ENCODE results near the gene MEIS1. TPM values are rescaled to one million over a fixed set of nuclear protein-coding genes. Genes with fewer than 3 reads are reported as not detected.

MEIS1 gene
- total RNA-seq, 3 donors from 2014 or later = 23.2 to 196 (median 33.4) TPM

DNA sequence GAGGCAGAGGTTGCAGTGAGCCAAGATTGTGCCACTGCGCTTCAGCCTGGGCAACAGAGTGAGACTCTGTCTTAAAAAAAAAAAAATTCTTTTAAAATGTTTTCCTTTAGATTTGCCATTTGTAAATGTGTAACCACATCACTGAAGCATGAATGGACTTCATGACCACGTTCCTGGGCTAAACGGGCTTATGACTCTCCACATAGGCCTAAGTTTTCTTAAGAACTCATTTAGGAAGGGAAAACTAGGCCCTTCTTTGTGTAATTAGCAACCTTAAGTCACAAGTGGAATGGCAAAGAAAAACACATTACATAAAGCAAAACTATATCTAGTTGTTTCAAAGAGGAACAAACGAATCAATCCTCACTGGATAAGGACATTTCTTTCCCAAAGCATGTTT, 99.5 kb downstream of the MEIS1 start:
- H3K4me3 ChIP-seq = no peak overlapping the region
- no peaks in the 10 kb centered on the region for H3K4me1 ChIP-seq (ENCODE audit: low read depth)
- TF ChIP-seq, protein P1, sequence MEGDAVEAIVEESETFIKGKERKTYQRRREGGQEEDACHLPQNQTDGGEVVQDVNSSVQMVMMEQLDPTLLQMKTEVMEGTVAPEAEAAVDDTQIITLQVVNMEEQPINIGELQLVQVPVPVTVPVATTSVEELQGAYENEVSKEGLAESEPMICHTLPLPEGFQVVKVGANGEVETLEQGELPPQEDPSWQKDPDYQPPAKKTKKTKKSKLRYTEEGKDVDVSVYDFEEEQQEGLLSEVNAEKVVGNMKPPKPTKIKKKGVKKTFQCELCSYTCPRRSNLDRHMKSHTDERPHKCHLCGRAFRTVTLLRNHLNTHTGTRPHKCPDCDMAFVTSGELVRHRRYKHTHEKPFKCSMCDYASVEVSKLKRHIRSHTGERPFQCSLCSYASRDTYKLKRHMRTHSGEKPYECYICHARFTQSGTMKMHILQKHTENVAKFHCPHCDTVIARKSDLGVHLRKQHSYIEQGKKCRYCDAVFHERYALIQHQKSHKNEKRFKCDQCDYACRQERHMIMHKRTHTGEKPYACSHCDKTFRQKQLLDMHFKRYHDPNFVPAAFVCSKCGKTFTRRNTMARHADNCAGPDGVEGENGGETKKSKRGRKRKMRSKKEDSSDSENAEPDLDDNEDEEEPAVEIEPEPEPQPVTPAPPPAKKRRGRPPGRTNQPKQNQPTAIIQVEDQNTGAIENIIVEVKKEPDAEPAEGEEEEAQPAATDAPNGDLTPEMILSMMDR (IDR thresholded peaks at IDR 0.05) = no peak
- DNase-seq (no peak), ATAC-seq (no peak)
- intact Hi-C loops (cut with DNase I, micrococcal nuclease) = no loop called here
- H3K36me3 ChIP-seq (ENCODE audit: low read depth) = no peaks in the 10 kb centered on the region
- H3K9me3 ChIP-seq = no peaks in the 10 kb centered on the region

DNA sequence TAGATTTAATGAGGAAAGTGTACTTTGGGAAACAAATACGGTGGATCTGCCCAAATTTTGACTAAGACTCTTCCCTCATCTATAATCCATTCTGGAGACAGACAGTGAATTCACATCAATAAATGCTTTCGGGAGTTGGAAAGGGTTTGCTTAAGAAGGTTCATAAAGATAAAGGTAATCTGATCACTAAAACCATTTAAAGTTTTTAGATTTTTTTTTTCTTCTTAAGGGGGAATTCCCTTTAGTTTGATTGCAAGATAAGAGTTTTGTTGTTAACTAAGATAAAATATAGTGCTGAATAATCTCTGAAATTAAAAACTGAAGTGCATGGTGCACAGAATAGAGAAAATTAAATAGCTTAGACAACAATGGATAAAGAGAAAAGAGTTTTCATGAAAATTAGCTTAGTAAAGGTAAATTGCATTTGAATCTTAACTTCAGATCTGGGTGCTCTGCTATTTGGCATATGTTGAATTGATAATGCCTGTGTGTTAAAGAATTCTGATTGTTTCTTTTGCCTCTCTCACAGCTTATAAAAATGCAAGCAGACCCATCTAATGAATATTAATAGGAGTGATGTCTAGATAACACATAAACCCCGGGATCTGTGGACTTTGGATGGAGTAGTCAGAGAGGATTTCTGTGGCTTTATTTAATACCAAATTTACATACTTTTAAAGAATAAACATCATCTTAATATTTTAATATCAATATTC, 100.8 kb downstream of the MEIS1 start:
- no peak overlapping the region for H3K4me3 ChIP-seq
- no peak for ATAC-seq
- no peaks in the 10 kb centered on the region for H3K36me3 ChIP-seq (ENCODE audit: low read depth)
- no peak for DNase-seq
- H3K4me1 ChIP-seq (ENCODE audit: low read depth) = no peaks in the 10 kb centered on the region
- intact Hi-C loops (cut with DNase I, micrococcal nuclease) = no loop called here
- no peaks in the 10 kb centered on the region for H3K9me3 ChIP-seq
- TF ChIP-seq, protein P1 (IDR thresholded peaks at IDR 0.05) = no peak

DNA sequence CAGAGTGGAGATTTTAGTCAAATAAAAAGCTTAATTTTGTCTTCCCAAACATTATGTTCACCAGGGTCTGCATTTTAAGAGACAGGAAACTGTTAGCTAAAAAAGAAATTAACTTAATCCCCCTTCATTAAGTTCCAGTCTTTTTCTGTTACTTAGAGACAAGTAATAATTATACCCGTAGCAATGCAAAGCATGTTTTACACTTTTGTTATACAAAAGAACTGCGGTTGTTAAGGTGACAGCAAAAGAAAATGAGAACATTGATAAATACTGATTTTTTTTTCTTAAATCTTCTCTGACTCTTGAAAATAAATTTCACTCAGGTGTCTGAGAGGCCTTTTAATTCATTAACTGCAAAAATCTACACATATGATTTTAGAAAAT, 101.4 kb downstream of the MEIS1 start:
- no peak overlapping the region for H3K4me3 ChIP-seq
- no peaks in the 10 kb centered on the region for H3K4me1 ChIP-seq (ENCODE audit: low read depth)
- no peak for ATAC-seq
- intact Hi-C loops (cut with DNase I, micrococcal nuclease) = no loop called here
- TF ChIP-seq, protein P1 (IDR thresholded peaks at IDR 0.05) = no peak
- no peaks in the 10 kb centered on the region for H3K9me3 ChIP-seq
- H3K36me3 ChIP-seq (ENCODE audit: low read depth) = no peaks in the 10 kb centered on the region
- no peak for DNase-seq

DNA sequence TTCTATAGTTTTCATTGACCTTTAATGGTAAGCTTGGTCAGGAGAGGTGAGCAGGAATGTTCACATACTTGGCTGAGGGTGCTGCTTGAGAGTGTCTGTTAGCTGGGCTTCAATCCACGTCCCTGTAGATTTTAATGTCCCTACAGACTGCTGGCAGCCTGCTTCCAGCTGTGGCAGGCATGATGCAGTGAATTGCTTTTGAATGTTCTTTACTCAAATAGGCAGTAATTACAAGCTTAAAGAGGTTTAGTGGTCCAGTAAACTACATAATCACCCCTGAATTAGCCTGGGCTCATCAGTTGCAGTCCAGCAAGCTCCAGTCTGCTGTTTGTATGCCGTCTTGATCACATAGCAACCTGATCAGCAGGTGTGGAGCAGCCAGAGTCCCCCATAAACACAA, 102.1 kb downstream of the MEIS1 start:
- DNase-seq (no peak), ATAC-seq (no peak)
- TF ChIP-seq, protein P1 (IDR thresholded peaks at IDR 0.05) = no peak
- Histone ChIP-seq H3K36me3 (ENCODE audit: low read depth) (no peaks in the 10 kb centered on the region), H3K4me1 (ENCODE audit: low read depth) (no peaks in the 10 kb centered on the region), H3K4me3 (no peak overlapping the region), H3K9me3 (no peaks in the 10 kb centered on the region)
- intact Hi-C loops (cut with DNase I, micrococcal nuclease) = no loop called here

DNA sequence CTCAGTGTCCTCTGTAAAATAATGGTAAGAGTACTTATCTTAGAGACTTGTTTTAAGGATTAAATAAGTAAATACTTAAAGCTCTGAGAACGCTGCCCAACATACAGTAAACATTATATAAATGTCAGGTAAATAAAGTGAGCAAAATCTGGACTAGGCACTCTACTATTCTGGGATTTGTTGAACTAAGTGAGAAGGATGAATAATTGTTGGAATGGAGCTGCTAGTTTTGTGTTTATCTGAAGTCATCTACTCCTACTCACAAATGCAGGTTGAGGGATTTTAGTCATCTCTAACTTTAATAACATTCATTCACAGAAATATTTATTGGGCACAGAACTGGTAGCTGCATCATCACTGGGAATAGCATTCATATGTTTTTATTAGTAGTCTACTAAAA, 103.4 kb downstream of the MEIS1 start:
- ATAC-seq = no peak
- intact Hi-C loops (cut with DNase I, micrococcal nuclease) = no loop called here

More for the DNA sequence above, 103.4 kb downstream of the MEIS1 start:
- TF ChIP-seq, protein P1 (IDR thresholded peaks at IDR 0.05) = no peak
- DNase-seq = no peak
- no peaks in the 10 kb centered on the region for H3K4me1 ChIP-seq (ENCODE audit: low read depth)
- no peaks in the 10 kb centered on the region for H3K9me3 ChIP-seq
- H3K4me3 ChIP-seq = no peak overlapping the region
- no peaks in the 10 kb centered on the region for H3K36me3 ChIP-seq (ENCODE audit: low read depth)
